HG03442 (cell line): ENCODE data around the gene AOPEP.

ENCODE experiments used
- ATAC-seq: cut with Tn5 transposase; IDR thresholded peaks from one replicate; pipeline ENCODE4 v1.9.1; 2021; ENCODE audit warnings: mild to moderate bottlenecking, moderate library complexity; ENCODE audit not compliant: unreplicated experiment

AOPEP gene

DNA sequence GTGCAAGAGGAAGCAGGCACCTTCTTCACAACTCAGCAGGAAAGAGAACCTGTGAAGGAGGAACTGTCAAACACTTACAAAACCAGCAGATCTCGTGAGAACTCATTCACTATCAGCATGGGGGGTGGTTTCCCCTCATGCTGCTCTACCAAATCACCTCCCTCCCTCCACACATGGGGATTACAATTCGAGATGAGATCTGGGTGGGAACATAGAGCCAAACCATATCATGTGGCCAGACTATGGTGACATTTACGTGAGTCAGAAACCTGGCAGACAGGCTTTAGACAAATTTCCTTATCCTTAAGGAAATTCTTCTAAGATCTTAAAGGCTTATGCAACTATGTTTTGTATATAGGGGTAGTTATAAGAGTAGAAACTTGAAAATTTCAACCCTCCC is 8.7 kb upstream of the AOPEP start:
- no peak for ATAC-seq

DNA sequence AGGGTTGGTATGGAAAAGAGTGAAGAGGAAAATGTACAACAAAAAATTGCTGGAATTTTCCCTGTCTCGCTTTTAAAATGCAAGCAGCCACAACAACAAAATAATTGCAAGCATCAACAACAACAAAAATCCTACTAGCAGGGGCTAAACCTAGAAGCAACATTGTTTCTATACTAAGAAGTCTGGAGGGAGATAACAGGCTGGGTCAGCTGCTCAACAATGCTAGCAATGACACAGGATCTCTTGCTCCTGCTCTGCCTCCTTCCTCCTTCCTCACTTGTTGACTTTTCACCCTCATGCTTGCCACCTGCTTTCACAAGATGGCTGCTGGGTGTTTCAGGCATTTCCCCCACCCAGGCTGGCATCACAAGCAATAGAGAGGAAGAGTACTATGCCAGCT is 7.6 kb upstream of the AOPEP start:
- no peak for ATAC-seq

DNA sequence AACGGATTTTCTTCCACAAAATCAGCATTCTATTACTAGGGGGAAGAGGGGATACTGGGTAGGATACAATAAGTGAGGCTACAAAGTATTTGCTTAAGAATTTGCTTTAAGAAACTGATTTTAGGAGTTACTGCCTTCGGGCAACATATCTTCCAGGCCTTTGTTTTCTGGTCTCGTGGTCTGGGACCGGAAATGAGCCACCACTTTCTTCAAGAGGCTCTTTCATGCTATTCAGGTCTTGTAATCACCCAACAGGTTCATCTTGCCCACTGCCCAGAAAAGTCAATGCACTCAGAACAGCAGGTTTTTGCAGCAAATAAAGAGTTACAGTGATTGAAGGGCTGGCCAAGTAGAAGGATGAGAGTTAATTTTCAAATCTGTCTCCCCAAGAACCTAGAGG is 6.6 kb upstream of the AOPEP start:
- no peak for ATAC-seq

DNA sequence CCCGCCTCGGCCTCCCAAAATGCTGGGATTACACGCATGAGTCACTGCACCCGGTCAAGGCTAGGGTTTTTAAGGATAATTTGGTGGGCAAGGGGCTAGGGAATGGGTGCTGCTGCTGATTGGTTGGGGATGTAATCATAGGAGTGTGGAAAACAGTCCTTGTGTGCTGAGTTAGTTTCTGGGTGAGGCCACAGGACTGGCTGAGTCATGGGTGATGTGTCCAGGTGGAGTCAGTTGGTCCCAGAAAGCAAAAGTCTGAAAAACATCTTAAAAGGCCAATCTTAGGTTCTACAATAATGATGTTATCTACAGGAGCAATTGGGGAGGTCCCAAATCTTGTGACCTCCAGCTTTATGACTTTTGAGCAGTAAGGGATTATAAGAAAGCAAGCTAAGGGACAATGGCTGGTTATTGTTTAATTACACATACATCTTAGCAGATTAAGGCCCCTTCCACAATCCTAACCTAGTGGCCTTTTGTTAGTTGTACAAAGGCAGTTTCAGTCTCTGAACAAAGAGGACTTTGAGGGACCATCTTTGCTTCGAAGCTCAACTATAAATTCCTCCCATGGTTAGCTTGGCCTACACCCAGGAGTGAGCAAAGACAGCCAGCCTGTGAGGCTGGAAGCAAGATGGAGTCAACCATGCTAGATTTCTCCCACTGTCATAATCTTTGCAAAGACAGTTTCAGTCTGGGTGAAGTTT is 5.5 kb upstream of the AOPEP start:
- no peak for ATAC-seq

DNA sequence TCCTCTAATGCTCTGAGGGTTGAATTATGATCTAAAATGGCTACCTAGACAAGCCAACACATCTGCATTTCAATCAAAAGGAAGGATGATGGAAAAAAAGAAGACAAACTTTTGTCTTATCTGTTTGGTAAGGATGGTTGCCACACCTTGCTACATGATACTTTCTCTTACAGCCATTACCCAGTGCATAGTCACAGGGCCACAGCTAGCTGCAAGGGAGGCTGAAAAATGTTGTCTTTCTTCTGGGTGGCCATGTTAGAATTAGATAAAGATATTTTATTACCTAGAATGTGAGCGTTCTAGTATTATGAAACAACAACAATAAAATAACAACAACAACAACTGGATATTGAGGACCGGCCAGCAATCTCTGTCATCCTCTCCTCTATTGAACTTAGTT is 4.7 kb upstream of the AOPEP start:
- no peak for ATAC-seq

DNA sequence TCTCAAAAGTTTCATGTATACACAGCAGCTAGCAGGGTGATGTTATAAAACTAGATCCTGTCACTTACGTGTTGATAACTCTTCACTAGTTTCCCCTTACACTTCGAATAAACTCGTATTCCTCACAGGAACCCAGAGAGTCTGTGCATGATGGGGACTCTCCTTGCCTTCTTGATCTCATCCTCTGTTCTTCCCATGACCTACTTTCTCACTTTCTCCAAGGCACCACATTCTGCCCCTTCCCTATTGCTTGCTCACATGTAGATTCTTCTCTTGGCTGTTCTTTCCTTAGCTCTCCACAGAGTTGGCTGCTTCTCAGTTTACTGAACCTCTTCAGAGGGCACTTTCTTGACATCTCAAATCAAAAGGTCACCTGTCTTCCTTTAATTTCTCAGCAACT is 1.2 kb upstream of the AOPEP start:
- no peak for ATAC-seq

DNA sequence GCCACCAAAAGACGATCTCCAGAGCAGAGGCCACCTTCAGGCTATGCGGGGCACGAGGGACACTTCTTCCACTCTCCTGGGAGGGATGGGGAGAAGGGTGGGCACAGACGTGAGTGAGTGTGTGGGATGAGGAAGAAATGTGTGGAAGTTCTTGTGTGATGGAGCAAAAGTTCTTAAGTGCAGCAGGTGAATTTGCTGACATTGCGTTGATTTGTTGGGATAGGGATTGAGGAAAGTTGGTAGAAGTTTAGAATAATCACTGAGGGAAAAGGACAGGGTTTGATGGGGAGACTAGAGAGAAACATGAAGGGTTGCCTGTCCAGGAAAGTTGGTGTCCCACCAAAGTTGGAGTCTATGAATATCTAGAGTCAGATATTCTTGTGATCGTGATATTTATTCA is 2.2 kb downstream of the AOPEP start:
- ATAC-seq, result no peak

DNA sequence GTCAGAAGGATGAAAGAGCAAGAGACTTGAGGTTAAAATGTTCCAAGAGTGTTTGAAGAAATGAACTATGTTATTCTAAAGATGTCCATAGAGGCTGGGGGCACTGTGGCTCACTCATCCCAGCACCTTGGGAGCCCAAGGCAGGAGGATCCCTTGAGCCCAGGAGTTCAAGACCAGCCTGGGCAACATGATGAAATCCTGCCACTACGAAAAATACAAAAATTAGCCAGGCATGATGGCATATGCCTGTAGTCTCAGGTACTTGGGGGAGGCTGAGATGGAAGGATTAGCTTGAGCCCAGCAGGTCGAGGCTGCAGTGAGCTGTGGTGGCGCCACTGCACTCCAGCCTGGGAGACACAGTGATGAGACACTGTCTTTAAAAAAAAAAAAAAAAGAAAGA is 2.7 kb downstream of the AOPEP start:
- no peak for ATAC-seq

DNA sequence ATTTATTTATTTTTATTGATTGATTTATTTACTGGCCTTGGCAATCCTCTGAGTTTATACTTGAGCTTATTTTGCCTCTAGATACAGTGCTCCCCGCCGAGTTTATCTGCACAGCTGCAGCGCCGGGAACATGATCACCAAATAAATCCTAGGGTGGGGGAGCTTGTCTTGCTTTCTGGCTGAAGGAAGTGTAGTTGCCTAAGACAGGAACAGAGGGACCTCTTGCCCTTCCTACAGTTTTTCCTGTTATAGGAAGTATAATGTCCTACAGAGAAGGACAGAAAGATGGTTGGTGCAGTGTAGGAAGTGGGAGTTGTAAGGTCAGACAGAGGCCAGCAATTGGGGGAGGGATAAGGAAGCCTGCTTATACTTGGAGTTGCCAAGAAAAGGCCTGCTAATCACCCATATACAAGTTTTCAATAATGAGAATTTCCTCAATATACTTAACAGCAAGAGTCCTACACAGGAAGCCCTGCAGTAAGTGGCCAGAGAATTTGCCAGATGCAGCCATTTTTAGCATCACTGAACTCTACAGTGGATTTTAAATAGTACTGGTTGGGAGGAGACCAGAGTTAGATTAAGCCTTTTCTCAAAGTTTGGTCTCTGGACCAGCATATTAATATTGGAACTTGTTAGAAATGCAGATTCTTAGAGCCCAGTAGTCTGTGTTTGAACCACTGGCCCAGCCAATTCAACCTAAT is 7.7 kb downstream of the AOPEP start:
- no peak for ATAC-seq

DNA sequence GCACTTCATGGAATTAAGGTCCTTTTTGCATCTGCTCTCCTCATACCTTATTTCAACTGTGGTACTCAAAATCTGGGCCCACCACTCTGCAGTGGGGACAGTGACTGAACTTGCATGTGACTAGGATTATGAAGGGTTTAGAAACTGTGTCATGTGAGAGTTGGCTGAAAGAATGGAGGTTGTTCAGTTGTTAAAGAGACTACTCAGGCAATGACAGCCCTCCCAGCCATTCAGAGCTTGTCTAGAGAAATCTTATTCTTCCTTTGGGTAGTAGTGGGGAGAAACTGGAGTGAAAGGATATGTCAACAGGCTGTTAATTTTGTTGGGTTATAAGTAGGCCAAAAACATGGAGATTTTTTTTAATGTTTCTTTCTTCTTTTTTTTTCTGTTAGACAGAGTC is 10.3 kb downstream of the AOPEP start:
- no peak for ATAC-seq

DNA sequence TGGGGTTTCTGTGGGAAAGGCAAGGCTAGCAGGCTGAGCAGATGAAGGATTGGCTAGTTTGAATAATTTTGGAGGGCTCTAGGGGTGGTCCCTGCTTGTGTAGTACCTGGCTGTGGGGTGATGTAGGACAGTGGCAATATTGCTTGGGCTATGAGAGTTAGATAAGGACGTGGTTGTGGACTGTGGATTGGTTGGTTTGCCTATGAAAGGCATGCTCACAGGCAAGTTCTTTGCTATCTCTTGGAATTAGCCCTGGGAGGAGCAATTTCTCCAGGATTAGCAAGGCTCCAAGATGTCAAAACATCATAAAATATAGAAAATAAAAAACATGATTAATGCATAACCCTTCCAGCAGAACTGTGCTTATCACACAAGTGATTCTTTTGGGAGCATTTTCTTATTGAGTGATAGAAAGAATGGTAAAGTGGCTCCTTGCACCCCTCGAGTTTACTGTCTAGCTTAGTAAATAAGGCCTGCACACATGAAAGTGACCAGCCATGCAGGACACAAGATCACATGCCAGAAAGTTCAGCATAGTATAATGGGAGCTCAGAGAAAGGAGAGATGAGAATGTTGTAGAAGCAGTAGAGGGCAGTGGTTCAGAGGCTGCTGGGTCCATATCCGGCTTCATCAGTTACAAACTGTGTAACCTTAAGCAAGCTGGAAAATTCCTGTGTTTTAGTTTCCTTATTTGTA is 13.8 kb downstream of the AOPEP start:
- no peak for ATAC-seq

DNA sequence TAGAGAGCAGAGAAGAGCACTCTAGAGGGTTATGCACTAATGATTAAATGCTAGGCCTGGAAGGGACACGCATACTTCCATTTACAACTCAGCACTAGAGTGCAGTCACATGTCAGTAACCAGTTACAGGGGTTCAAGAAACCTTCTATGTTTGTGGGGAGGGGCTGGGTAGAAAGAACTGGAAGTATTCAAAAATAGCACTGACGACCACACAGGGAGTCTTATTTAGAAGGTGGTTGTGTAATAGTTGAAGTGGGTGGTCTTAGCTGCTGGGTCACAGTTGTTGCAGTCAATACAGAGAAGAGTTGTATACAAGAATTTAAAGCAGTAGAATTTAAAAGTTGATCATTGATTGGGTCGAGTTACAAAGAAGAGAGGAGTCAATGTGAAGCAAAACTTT is 15.4 kb downstream of the AOPEP start:
- ATAC-seq, result no peak

DNA sequence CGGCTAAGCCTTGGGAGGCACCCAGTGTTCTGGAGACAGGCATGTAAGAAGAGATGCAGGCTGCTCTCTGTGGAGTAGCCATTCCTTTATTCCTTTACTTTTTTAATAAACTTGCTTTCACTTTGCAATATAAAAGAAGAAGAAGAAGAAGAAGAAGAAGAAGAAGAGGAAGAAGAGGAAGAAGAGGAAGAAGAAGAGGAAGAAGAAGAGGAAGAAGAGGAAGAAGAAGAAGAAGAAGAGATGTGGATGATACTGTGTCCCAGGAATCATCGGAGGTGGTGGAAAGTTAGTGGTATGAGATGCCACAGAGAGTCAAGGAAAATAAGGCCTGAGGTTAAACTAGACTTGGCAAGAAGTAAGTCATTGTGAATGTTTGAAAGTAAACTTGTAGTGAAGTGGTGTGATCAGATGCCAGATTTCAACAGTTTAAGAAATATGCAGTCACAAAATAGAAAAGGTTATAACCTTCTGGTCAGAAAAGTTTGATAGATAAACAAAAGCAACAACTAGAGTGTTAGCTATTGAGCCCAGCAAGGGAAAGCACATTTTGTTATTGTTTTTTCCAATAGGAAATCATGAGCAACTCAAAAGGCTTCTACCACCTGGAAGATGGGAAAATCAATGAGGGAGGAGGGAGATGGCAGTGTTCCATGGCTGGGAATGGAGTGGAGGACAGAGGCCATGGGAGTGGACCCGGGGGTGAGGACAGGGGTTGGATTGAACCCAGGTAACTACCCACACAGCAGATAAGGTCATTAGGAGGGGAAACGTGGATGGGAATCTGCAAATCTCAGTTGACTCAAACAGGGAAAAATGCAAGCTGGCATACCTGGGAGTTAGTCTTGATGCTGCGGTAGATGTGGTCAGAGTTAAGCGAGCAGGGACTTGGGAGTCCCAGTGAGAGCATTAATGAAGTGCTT is 16.8 kb downstream of the AOPEP start:
- ATAC-seq, result no peak

DNA sequence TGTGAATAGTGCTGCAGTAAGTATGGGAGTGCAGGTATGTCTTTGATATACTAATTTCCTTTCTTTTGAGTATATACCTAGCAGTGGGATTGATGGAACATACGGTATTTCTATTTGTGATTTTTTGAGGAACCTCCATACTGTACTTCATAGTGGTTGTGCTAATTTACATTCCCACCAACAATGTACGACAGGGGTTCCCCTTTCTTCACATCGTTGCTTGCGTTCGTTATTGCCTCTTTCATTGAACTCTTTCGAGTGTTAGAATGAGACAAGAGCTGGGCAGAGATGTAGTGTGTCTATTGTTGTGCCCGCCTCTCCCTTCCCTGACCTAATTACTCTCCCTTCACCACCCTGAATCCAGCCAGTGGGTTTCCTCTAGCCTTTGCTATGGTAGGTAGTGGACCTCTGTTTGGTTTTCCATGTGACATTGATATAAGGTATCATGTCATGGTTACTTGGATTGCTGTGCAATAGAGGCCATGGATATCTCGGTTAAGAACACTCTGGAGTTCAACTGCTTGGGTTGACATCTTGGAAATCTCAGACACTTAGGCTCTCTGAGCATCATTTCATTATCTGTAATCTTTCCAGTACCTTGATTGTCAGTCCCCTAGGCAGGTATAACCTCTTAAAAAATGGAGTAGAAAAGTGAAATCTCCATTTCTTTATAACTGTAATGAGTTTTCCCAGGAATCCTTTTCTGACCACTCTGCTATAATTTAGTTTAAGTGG is 19.5 kb downstream of the AOPEP start:
- no peak for ATAC-seq

DNA sequence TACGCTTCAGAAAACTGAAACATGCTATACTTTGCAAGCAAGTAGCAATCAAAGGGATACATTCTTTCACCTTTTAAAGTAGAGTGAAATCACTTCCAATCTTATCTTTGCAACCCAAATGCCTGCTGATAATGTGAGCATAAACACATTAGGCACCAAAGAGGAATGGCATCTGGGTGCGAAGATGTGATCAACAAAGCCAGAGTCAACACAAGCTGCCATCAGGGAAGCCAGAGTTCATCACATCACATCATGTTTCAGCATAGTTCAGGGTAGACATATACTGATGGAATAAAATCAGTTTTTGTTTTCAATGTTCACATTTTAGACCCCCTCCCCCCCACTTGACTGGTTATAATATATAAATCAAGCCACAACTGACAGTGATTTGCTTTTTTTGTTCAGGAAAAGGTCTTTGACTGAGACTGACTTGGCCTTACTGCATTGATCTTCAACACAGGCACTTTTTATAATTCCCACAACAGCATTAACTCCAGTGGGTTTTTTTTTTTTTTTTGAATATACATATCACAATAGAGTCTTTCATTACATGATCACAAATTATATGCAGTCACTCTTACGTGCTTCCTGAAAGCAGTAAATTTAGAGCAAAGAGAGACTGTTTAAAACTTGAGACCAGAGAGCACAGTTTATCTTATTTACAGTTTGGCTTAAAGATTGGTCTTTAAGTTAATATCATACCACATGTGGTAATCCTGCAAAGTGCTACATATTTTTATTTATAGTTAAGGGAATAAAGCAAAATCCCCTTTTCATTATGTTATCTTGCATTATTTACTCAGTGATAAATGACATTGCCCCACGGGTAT is 20.3 kb downstream of the AOPEP start:
- no peak for ATAC-seq

DNA sequence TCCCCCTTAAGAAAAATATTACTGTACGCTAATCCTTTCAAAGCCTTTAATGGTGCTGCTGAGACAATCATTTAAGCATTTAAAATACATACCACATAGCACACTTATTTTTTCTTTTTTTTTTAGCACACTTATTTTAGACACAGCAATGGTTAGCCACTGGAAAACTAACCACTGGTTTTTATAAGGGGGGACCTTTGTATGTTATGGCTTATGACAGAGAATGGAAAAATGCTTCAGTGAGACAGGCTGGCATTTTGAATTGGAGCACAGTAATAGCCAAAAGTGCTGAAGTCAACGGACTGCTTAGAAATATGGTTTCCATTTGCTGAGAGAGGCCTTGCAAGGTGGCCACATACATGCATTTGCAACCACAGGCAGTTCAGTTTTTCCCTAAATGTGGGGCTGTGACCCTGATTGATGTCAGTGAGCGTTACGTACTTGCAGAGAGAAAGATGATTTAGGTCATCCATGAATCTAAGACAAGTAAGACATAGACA is 28.5 kb downstream of the AOPEP start:
- no peak for ATAC-seq

DNA sequence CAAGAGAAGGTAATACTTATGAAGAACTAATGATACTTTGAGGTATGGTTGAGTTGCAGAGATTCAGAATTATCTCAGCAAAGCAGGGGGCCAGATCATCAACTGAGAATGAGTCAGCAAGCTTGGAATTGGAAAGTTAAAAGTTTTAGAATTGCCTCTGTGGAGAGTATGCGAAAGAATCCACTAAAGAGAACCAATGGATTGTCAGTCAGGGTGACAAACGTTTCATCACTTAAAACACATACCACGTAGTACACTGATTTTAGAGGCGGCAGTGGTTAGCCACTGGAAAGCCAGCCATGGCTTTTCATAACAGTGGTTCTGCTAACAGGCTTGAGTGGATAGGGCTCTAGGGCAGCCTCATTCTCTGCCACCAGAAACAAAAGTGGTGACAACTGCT is 30.7 kb downstream of the AOPEP start:
- no peak for ATAC-seq

DNA sequence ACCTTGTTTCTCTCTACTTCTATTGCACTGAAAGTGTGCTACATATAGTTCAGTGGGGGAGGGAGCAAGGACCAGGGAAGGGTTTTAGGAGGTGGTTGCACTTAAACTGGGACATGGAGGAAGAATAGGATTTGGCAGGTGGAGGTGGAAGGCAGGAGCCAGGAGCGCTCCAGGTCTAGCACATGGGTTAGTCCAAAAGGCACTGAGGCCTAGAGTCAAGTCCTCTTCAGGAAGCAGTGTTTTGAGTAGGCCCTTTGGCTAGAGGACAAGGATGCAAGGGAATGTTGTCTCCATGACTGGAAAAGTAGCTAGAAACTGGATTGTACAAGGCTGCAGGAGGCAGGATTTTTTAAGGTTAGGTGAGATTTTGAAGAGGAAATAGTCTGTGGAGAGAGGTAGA is 31.5 kb downstream of the AOPEP start:
- no peak for ATAC-seq

DNA sequence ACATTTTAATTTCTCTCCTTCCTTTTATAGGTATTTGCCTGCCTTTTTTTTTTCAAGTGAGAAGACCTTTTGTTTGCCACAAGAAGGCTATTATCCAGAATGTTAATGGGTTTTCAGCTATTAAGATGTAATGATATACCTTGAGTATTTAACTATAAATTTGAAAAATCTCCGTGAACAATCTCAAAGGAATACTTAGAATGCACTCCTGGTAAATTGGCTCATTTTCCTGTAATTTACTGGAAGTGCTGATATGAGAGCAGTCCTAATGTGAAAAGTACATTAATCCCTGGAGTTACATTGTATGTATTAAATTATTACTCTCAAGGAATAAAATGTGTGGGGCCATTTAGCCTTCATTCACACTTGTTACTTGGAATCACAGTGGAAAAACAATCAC is 32.4 kb downstream of the AOPEP start:
- no peak for ATAC-seq
